Mesenchymal stem cell (in vitro differentiated cells and primary cell): ENCODE data around the gene MOSMO.
"Not testable (repeated sequence)": the region's sequence is repeated elsewhere in the genome, so short reads cannot be mapped to it uniquely, and the experiment has no call there.

Experiments used
- DNase-seq: peaks from one replicate; pipeline ENCODE4 v3.0.0-alpha.2; 2013
- H2AFZ ChIP-seq: one replicate; pipeline ENCODE4 v1.6.1; 2013; ENCODE audit warnings: low read depth, mild to moderate bottlenecking, control low read depth, inconsistent platforms, low read length, moderate library complexity
- H2AK5ac ChIP-seq: 2 replicates; pipeline ENCODE4 v1.6.1; 2013; ENCODE audit warnings: low read length, moderate library complexity, mild to moderate bottlenecking, inconsistent platforms; ENCODE audit not compliant: severe bottlenecking
- H2BK120ac ChIP-seq: one replicate; pipeline ENCODE4 v1.6.1; 2013; ENCODE audit warnings: low read depth, mild to moderate bottlenecking, inconsistent platforms, low read length, moderate library complexity
- H2BK12ac ChIP-seq, 2 experiments: one replicate each; pipeline ENCODE4 v1.6.1; 2013; ENCODE audit warnings: inconsistent platforms in 2 of 2, low read length in 2 of 2, mild to moderate bottlenecking in 2 of 2, moderate library complexity in 2 of 2, control low read depth in 1 of 2
- H2BK15ac ChIP-seq: one replicate; pipeline ENCODE4 v1.6.1; 2013; ENCODE audit warnings: mild to moderate bottlenecking, low read depth, inconsistent platforms; ENCODE audit not compliant: poor library complexity, severe bottlenecking
- H2BK5ac ChIP-seq: 2 replicates; pipeline ENCODE4 v1.6.1; 2013; ENCODE audit warnings: low read depth, mild to moderate bottlenecking, low read length, control low read depth, inconsistent platforms; ENCODE audit not compliant: poor library complexity, severe bottlenecking
- H3K14ac ChIP-seq, 2 experiments: one replicate each; pipeline ENCODE4 v1.6.1; 2013; ENCODE audit warnings: inconsistent platforms in 2 of 2, low read length in 2 of 2, control low read depth in 1 of 2, mild to moderate bottlenecking in 1 of 2, moderate library complexity in 1 of 2
- H3K18ac ChIP-seq, 2 experiments: one replicate each; pipeline ENCODE4 v1.6.1; 2013; ENCODE audit warnings: inconsistent platforms in 2 of 2, low read length in 2 of 2, control low read depth in 1 of 2, low read depth in 1 of 2, mild to moderate bottlenecking in 1 of 2
- H3K23ac ChIP-seq, 2 experiments: one replicate each; pipeline ENCODE4 v1.6.1; 2013; ENCODE audit warnings: inconsistent platforms in 2 of 2, low read length in 2 of 2, mild to moderate bottlenecking in 2 of 2, moderate library complexity in 2 of 2, control low read depth in 1 of 2
- H3K27ac ChIP-seq: 2 replicates; pipeline ENCODE4 v1.5.1; 2013; ENCODE audit warnings: mild to moderate bottlenecking, moderate library complexity, low read length, control low read depth, inconsistent platforms; ENCODE audit not compliant: poor library complexity, severe bottlenecking
- H3K27me3 ChIP-seq, 2 experiments: 2 replicates each; pipeline versions ENCODE4 v1.6.1 to v1.7.0; 2013; ENCODE audit warnings: low read length in 2 of 2, mild to moderate bottlenecking in 2 of 2, moderate library complexity in 2 of 2, control low read depth in 1 of 2, inconsistent platforms in 1 of 2; ENCODE audit not compliant: control insufficient read depth in 1 of 2, insufficient read depth in 1 of 2
- H3K36me3 ChIP-seq, 2 experiments: 2 replicates each; pipeline versions ENCODE4 v1.6.1 to v1.7.0; 2013; ENCODE audit warnings: low read length in 2 of 2, control low read depth in 1 of 2, inconsistent platforms in 1 of 2, low read depth in 1 of 2, mild to moderate bottlenecking in 1 of 2; ENCODE audit not compliant: insufficient read depth in 2 of 2, control insufficient read depth in 1 of 2
- H3K4ac ChIP-seq, 2 experiments: one replicate each; pipeline ENCODE4 v1.6.1; 2013; ENCODE audit warnings: inconsistent platforms in 2 of 2, low read length in 2 of 2, mild to moderate bottlenecking in 2 of 2, moderate library complexity in 2 of 2, control low read depth in 1 of 2, low read depth in 1 of 2
- H3K4me1 ChIP-seq: 2 replicates; pipeline ENCODE4 v1.6.1; 2013; ENCODE audit warnings: low read depth, low read length, control low read depth; ENCODE audit not compliant: control insufficient read depth, insufficient read depth
- H3K4me2 ChIP-seq: 2 replicates; pipeline ENCODE4 v1.6.1; 2013; ENCODE audit warnings: low read length, mild to moderate bottlenecking, inconsistent platforms; ENCODE audit not compliant: poor library complexity, severe bottlenecking
- H3K4me3 ChIP-seq, 2 experiments: 2 replicates each; pipeline versions ENCODE4 v1.5.1 to v1.7.0; 2013; ENCODE audit warnings: low read length in 2 of 2, mild to moderate bottlenecking in 2 of 2, control low read depth in 1 of 2, low read depth in 1 of 2; ENCODE audit not compliant: insufficient read depth in 1 of 2
- H3K79me1 ChIP-seq: replicated peaks from 2 replicates; pipeline ENCODE4 v1.6.1; 2013; ENCODE audit warnings: mild to moderate bottlenecking, control low read depth, low read length, inconsistent platforms; ENCODE audit not compliant: poor library complexity, severe bottlenecking
- H3K9ac ChIP-seq: 2 replicates; pipeline ENCODE4 v1.7.0; 2013; ENCODE audit warnings: mild to moderate bottlenecking, low read length, moderate library complexity
- H3K9me3 ChIP-seq: 2 replicates; pipeline ENCODE4 v1.7.0; 2013; ENCODE audit warnings: mild to moderate bottlenecking, low read length; ENCODE audit not compliant: control insufficient read depth
- H4K8ac ChIP-seq: one replicate; pipeline ENCODE4 v1.6.1; 2013; ENCODE audit warnings: inconsistent platforms, mild to moderate bottlenecking, low read length, moderate library complexity
- H4K91ac ChIP-seq: one replicate; pipeline ENCODE4 v1.6.1; 2013; ENCODE audit warnings: mild to moderate bottlenecking, low read length, inconsistent platforms
- WGBS: methylation state at CpG from one replicate; pipeline ENCODE4 v1.1.7; 2013; ENCODE audit warnings: mixed read lengths; 5-methylcytosine and 5-hydroxymethylcytosine counted together

The MOSMO gene

DNA sequence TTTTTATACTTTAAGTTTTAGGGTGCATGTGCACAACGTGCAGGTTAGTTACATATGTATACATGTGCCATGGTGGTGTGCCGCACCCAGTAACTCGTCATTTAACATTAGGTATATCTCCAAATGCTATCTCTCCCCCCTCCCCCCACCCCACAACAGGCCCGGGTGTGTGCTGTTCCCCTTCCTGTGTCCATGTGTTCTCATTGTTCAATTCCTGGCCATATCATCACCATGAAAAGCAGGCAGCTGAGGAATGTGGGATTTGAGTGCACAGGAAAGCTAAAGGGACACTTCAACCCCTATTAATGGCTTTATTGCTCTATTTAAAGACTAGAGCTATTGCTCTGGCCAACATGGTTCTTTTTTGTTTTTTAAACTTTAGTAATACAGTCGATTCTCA lies 38.0 kb downstream of the MOSMO start:
- not testable (repeated sequence) for H2BK5ac ChIP-seq, H3K4me3 ChIP-seq, H3K27ac ChIP-seq, H4K8ac ChIP-seq, H3K14ac ChIP-seq, H2BK12ac ChIP-seq, H3K4me1 ChIP-seq, H3K9me3 ChIP-seq, H3K23ac ChIP-seq, H3K4ac ChIP-seq, H4K91ac ChIP-seq, H3K4me2 ChIP-seq, H3K9ac ChIP-seq, H3K27me3 ChIP-seq, H2BK120ac ChIP-seq, H2BK15ac ChIP-seq, H2AFZ ChIP-seq, DNase-seq, H2AK5ac ChIP-seq, H3K18ac ChIP-seq
- 75% methylated on average over 4 of the region's 5 CpGs for WGBS
- Histone ChIP-seq H3K36me3 (peaks cover 0 to 14% of the 10 kb centered on the region in 2 experiments), H3K79me1 (peaks cover 15% of the 10 kb centered on the region)

DNA sequence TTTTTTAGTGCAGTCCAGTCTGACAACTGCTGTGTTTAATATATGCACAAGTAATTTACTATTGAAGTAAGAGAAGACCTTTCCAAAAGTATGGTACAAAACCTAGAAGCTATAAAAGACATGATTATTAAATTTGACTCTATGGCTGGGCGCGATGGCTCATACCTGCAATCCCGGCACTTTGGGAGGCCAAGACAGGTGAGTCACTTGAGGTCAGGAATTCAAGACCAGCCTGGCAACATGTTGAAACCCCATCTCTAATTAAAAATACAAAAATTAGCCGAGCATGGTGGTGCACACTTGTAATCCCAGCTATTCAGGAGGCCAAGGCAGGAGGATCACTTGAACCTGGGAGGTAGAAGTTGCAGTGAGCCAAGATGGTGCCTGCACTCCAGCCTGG lies 43.1 kb downstream of the MOSMO start:
- H3K23ac ChIP-seq, result no peak overlapping the region
- H2BK12ac ChIP-seq, result no peak overlapping the region
- H3K36me3 ChIP-seq, result peaks cover 0 to 6% of the 10 kb centered on the region in 2 experiments
- no peak overlapping the region for H3K18ac ChIP-seq
- no peak overlapping the region for H3K27ac ChIP-seq
- no peak overlapping the region for H2AFZ ChIP-seq
- no peak overlapping the region for H3K14ac ChIP-seq
- no peak overlapping the region for H4K8ac ChIP-seq
- no peak overlapping the region for H3K4me2 ChIP-seq
- no peak overlapping the region for H3K9ac ChIP-seq
- H3K4me1 ChIP-seq, result no peaks in the 10 kb centered on the region
- DNase-seq, result no peak
- no peak overlapping the region for H2BK15ac ChIP-seq
- no peak overlapping the region for H2AK5ac ChIP-seq
- no peak overlapping the region for H4K91ac ChIP-seq
- H2BK5ac ChIP-seq, result no peak overlapping the region
- WGBS, result 99% methylated on average over 4 of the region's 4 CpGs
- H3K4ac ChIP-seq, result no peak overlapping the region
- no peaks in the 10 kb centered on the region for H3K9me3 ChIP-seq
- H3K27me3 ChIP-seq, result no peaks in the 10 kb centered on the region
- H3K79me1 ChIP-seq, result peaks cover 17% of the 10 kb centered on the region
- H2BK120ac ChIP-seq, result no peak overlapping the region
- H3K4me3 ChIP-seq, result no peak overlapping the region

DNA sequence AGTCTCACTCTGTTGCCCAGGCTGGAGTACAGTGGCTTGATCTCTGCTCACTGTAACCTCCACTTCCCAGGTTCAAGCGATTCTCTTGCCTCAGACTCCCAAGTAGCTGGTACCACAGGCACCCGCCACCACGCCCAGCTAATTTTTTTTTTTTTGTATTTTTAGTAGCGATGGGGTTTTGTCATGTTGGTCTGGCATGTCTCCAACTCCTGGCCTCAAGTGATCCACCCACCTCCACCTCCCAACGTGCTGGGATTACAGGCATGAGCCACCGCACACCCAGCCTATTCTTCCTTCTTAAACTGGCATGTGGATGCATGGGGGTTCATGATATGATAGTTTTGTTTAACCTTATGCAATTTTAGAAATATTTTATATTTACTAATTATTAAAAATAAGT lies 45.1 kb downstream of the MOSMO start:
- H3K9me3 ChIP-seq, result no peaks in the 10 kb centered on the region
- no peak overlapping the region for H2BK15ac ChIP-seq
- no peak overlapping the region for H2AFZ ChIP-seq
- no peak overlapping the region for H3K27ac ChIP-seq
- H3K79me1 ChIP-seq, result peaks cover 16% of the 10 kb centered on the region
- no peak overlapping the region for H3K4me2 ChIP-seq
- H4K91ac ChIP-seq, result no peak overlapping the region
- peaks cover 0 to 11% of the 10 kb centered on the region in 2 experiments for H3K36me3 ChIP-seq
- no peak overlapping the region for H3K18ac ChIP-seq
- no peaks in the 10 kb centered on the region for H3K27me3 ChIP-seq
- H3K4me1 ChIP-seq, result no peaks in the 10 kb centered on the region
- H3K23ac ChIP-seq, result no peak overlapping the region
- no peak overlapping the region for H3K9ac ChIP-seq
- H3K4me3 ChIP-seq, result no peak overlapping the region
- no peak overlapping the region for H3K14ac ChIP-seq
- no CpG with 5 or more reads among the region's 6 CpGs for WGBS
- H2BK12ac ChIP-seq, result no peak overlapping the region
- no peak overlapping the region for H4K8ac ChIP-seq
- no peak overlapping the region for H2BK120ac ChIP-seq
- H2AK5ac ChIP-seq, result no peak overlapping the region
- no peak overlapping the region for H2BK5ac ChIP-seq
- no peak overlapping the region for H3K4ac ChIP-seq
- no peak for DNase-seq

DNA sequence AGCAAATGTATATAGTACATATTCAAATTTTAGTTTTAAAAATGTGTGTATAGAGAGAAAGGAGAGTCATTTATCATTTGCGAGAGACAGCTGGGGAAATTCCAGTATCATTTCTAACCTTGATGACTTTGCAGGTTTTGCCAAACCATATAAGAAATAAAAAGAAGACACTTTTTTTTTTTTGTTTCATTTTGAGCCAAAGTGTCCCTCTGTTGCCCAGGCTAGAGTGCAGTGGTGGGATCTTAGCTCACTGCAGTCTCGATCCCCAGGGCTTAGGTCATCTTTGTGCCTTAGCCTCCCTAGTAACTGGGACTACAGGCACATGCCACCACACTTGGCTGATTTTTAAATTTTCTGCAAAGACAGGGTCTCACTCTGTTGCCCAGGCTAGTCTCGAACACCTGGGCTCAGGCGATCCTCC lies 46.0 kb downstream of the MOSMO start:
- Histone ChIP-seq H3K18ac (no peak overlapping the region), H3K9ac (no peak overlapping the region), H3K79me1 (peaks cover 16% of the 10 kb centered on the region), H2BK15ac (no peak overlapping the region), H3K27me3 (no peaks in the 10 kb centered on the region), H4K8ac (no peak overlapping the region), H3K14ac (no peak overlapping the region), H3K4ac (no peak overlapping the region), H3K23ac (no peak overlapping the region), H2BK120ac (no peak overlapping the region), H2AK5ac (no peak overlapping the region), H3K27ac (no peak overlapping the region), H3K36me3 (peaks cover 0 to 11% of the 10 kb centered on the region in 2 experiments), H3K4me1 (no peaks in the 10 kb centered on the region), H4K91ac (no peak overlapping the region), H2AFZ (no peak overlapping the region), H3K4me2 (no peak overlapping the region), H3K9me3 (no peaks in the 10 kb centered on the region), H2BK5ac (no peak overlapping the region), H3K4me3 (no peak overlapping the region), H2BK12ac (no peak overlapping the region)
- DNase-seq, result no peak
- WGBS, result 99% methylated on average over 3 of the region's 4 CpGs
